H1 (cell line): ENCODE measurements around the gene KCTD17.

ENCODE experiments used
- CBX5 ChIP-seq: fragments of 300-800, 300-1000 bp; sonication (generic); IDR thresholded peaks from 2 replicates; pipeline ENCODE4 v1.7.1; 2016; ENCODE audit warnings: antibody characterized with exemption, low read length, low read depth
- CHD1 ChIP-seq: IDR thresholded peaks from 2 replicates; pipeline ENCODE4 v1.6.1; 2012; ENCODE audit warnings: low read depth, low read length, improper control_type of control experiment
- CTCF ChIP-seq, 3 experiments: IDR thresholded peaks; 1 replicate in 2 of 3; 2 replicates in 1 of 3; pipeline versions ENCODE4 v1.5.1 to v1.6.1; 2011; ENCODE audit warnings: low read length in 3 of 3, mild to moderate bottlenecking in 3 of 3, inconsistent platforms in 2 of 3, low read depth in 1 of 3, moderate library complexity in 1 of 3; ENCODE audit not compliant: insufficient read depth in 1 of 3; ENCODE audit errors: control extremely low read depth in 1 of 3
- EZH2 ChIP-seq: fragments of 200-600 bp; sonication (generic); IDR thresholded peaks from 2 replicates; pipeline ENCODE4 v1.7.1; 2012; ENCODE audit warnings: low read depth, mild to moderate bottlenecking, moderate library complexity, low read length, inconsistent platforms; ENCODE audit not compliant: severe bottlenecking
- JUND ChIP-seq: IDR thresholded peaks from 2 replicates; pipeline ENCODE4 v1.6.1; 2011; ENCODE audit warnings: mild to moderate bottlenecking, improper control_type of control experiment, low read length
- PHF8 ChIP-seq: fragments of 200-600 bp; sonication (generic); conservative IDR thresholded peaks from 2 replicates; pipeline ENCODE4 v1.7.1; 2012; ENCODE audit warnings: low read depth, mild to moderate bottlenecking, inconsistent platforms, low read length, moderate library complexity
- POLR2A ChIP-seq, 2 experiments: IDR thresholded peaks; 1 replicate in 1 of 2; 2 replicates in 1 of 2; pipeline ENCODE4 v1.6.1; 2011; ENCODE audit warnings: low read depth in 2 of 2, low read length in 2 of 2, mild to moderate bottlenecking in 2 of 2; ENCODE audit errors: control extremely low read depth in 1 of 2
- POLR2AphosphoS5 ChIP-seq: IDR thresholded peaks from 2 replicates; pipeline ENCODE4 v1.6.1; 2011; ENCODE audit warnings: low read depth, low read length
- SRF ChIP-seq: IDR thresholded peaks from 2 replicates; pipeline ENCODE4 v1.6.1; 2011; ENCODE audit warnings: mild to moderate bottlenecking, low read depth, low read length, moderate library complexity
- TAF1 ChIP-seq: IDR thresholded peaks from 2 replicates; pipeline ENCODE4 v1.6.1; 2011; ENCODE audit warnings: mild to moderate bottlenecking, low read depth, low read length

- TF ChIP-seq CTCF (IDR thresholded peaks at IDR 0.05; ENCODE audit: control extremely low read depth in 1 of 3, insufficient read depth in 1 of 3, low read depth in 1 of 3, low read length in 3 of 3) (no peak), EZH2 (no peak), POLR2AphosphoS5 (no peak), JUND (no peak), TAF1 (no peak), CHD1 (no peak), CBX5 (no peak), POLR2A (IDR thresholded peaks at IDR 0.05; ENCODE audit: control extremely low read depth in 1 of 2, low read depth in 2 of 2, low read length in 2 of 2) (no peak), SRF (no peak), PHF8 (no peak)
Observed at GRCh38 chr22:37039466-37039865, 12.1 kb upstream of the KCTD17 start.
